Measurements from ENCODE around the gene LYRM4. TPM values are rescaled to one million over a fixed set of nuclear protein-coding genes. Genes with fewer than 3 reads are reported as not detected.

Gene LYRM4
- polyA plus RNA-seq, 2 donors, result 10.3 to 12.8 TPM

DNA sequence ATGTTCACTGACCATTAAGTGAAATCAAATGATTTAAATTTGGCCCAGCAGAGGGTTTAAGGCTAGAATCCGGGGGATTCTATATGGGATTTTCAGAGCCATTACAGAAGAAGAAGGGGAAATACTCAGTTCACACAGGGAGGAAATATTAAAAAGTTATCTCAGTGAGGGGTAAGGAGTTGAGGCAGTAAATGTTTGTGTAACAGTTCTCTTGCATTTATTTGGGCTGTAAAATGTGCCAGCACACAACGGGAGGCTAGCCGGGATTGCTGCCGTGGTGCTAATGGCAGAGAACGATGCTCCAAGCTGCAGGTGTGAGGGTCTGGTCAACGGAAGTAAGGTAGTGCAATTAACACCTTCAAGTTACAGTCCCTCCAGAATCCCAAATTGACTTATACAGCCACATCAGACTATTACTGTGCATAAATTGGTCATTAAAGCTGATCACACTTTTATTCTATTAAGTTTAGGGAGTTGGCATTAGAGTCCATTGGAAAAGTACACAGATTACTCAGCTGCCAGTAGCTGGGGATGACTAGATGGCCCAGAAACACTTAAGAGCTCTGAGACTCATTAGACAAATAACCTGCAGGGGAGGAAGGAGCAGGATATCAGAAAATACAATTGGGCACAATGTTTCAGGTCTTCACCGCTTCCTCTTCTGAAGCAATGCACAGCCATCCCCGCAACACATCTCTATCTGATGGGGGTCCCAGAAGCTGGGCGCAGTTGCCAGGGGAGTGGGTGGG is 144.3 kb downstream of the LYRM4 start:
- Histone ChIP-seq H3K4me1 (ENCODE audit: control insufficient read depth in 2 of 2, insufficient read depth in 2 of 2, low read length in 1 of 2) (peaks cover 5% of the 10 kb centered on the region in 2 donors), H3K27ac (ENCODE audit: low read depth in 2 of 2, low read length in 1 of 2) (no peak overlapping the region), H3K9me3 (ENCODE audit: control insufficient read depth in 2 of 2, insufficient read depth in 1 of 2, low read depth in 1 of 2, low read length in 1 of 2) (no peaks in the 10 kb centered on the region), H3K4me3 (ENCODE audit: low read depth in 1 of 2, low read length in 2 of 2) (no peak overlapping the region), H3K27me3 (ENCODE audit: control insufficient read depth in 1 of 2, insufficient read depth in 2 of 2, low read length in 2 of 2) (no peaks in the 10 kb centered on the region), H3K36me3 (ENCODE audit: control insufficient read depth in 2 of 2, insufficient read depth in 2 of 2, low read length in 1 of 2) (no peaks in the 10 kb centered on the region)
- WGBS, 2 donors, result 93 to 94% methylated on average over 9 of the region's 9 CpGs

DNA sequence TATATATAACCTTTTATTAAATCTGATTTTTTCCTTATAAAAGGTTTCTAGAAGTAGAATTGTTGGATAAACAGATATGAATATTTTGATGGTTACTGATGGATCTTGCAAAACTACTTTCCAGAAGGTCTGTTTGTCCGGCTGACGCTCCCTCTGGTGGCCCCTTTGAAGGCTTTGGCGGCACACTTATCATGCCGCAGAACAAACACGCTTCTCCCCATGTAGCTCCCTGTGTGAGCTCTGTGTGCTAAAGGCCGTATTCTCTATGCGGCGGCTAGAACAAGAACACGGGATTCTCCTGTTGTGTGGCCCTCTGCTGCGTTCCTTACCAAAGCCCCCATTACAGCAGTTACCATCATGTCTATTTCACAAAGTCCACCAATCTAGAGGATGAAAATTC is 145.6 kb downstream of the LYRM4 start:
- Histone ChIP-seq H3K9me3 (ENCODE audit: control insufficient read depth in 2 of 2, insufficient read depth in 1 of 2, low read depth in 1 of 2, low read length in 1 of 2) (no peaks in the 10 kb centered on the region), H3K4me3 (ENCODE audit: low read depth in 1 of 2, low read length in 2 of 2) (no peak overlapping the region), H3K4me1 (ENCODE audit: control insufficient read depth in 2 of 2, insufficient read depth in 2 of 2, low read length in 1 of 2) (peaks cover 5% of the 10 kb centered on the region in 2 donors), H3K27me3 (ENCODE audit: control insufficient read depth in 1 of 2, insufficient read depth in 2 of 2, low read length in 2 of 2) (no peaks in the 10 kb centered on the region), H3K36me3 (ENCODE audit: control insufficient read depth in 2 of 2, insufficient read depth in 2 of 2, low read length in 1 of 2) (no peaks in the 10 kb centered on the region), H3K27ac (ENCODE audit: low read depth in 2 of 2, low read length in 1 of 2) (no peak overlapping the region)
- WGBS, 2 donors, result 80 to 92% methylated on average over 10 of the region's 10 CpGs

DNA sequence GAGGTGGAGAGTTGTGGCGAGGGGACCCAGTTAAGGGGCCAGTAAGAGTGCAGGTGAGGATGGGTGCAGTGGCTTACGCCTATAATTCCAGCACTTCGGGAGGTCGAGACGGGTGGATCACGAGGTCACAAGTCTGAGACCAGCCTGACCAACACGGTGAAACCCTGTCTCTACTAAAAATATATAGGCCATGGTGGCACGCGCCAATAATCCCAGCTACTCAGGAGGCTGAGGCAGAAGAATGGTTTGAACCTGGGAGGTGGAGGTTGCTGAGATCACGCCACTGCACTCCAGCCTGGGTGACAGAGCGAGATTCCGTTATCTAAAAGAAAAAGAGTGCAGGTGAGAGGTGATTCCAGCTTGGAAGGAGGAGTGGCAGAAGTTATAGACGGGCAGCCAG is 147.7 kb downstream of the LYRM4 start:
- no peaks in the 10 kb centered on the region for H3K27me3 ChIP-seq (ENCODE audit: control insufficient read depth in 1 of 2, insufficient read depth in 2 of 2, low read length in 2 of 2)
- no peaks in the 10 kb centered on the region for H3K9me3 ChIP-seq (ENCODE audit: control insufficient read depth in 2 of 2, insufficient read depth in 1 of 2, low read depth in 1 of 2, low read length in 1 of 2)
- 98% methylated on average over 13 of the region's 13 CpGs for WGBS, 2 donors
- H3K36me3 ChIP-seq (ENCODE audit: control insufficient read depth in 2 of 2, insufficient read depth in 2 of 2, low read length in 1 of 2), result no peaks in the 10 kb centered on the region
- H3K4me1 ChIP-seq (ENCODE audit: control insufficient read depth in 2 of 2, insufficient read depth in 2 of 2, low read length in 1 of 2), result peaks cover 5 to 8% of the 10 kb centered on the region in 2 donors
- no peak overlapping the region for H3K4me3 ChIP-seq (ENCODE audit: low read depth in 1 of 2, low read length in 2 of 2)
- no peak overlapping the region for H3K27ac ChIP-seq (ENCODE audit: low read depth in 2 of 2, low read length in 1 of 2)

DNA sequence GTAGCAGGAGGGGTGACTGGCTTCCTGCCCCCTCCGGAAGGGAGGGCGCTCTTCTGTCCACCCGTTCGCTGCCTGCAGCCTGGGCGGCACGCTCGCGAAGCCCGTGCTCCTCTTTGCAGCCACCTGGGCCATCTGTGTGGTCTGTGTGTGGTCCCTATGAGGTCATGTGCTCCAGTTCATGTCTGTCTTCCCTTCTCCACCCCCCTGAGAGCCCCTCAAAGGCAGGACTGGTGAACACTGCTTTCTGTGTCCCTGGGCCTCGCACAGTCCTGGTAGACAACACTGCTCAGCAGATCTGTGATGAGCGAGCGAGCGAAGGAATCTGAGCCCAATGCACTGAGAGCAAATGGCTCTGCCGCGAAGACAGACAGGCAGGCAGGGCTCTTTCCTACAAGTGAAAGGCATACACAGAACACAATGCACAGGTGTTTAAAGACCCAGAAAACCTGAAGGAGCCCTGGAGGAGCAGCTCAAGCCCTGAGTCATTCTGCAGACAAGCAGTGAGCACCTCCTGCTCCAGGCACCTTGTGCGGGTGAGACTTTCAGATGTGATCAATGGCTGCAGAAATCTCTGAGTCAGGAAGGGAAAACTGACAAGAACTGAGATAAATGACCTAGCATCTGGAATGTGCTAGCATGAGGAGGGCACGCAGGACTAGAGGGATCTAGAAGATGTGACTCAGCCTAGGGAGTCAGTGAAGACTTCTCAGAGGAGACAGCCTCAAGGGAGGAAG is 148.5 kb downstream of the LYRM4 start:
- H3K27ac ChIP-seq (ENCODE audit: low read depth in 2 of 2, low read length in 1 of 2), result no peak overlapping the region
- H3K4me1 ChIP-seq (ENCODE audit: control insufficient read depth in 2 of 2, insufficient read depth in 2 of 2, low read length in 1 of 2), result peaks cover 5 to 8% of the 10 kb centered on the region in 2 donors
- no peaks in the 10 kb centered on the region for H3K36me3 ChIP-seq (ENCODE audit: control insufficient read depth in 2 of 2, insufficient read depth in 2 of 2, low read length in 1 of 2)
- no peaks in the 10 kb centered on the region for H3K27me3 ChIP-seq (ENCODE audit: control insufficient read depth in 1 of 2, insufficient read depth in 2 of 2, low read length in 2 of 2)
- 73 to 81% methylated on average over 17 of the region's 17 CpGs for WGBS, 2 donors
- no peak overlapping the region for H3K4me3 ChIP-seq (ENCODE audit: low read depth in 1 of 2, low read length in 2 of 2)
- H3K9me3 ChIP-seq (ENCODE audit: control insufficient read depth in 2 of 2, insufficient read depth in 1 of 2, low read depth in 1 of 2, low read length in 1 of 2), result no peaks in the 10 kb centered on the region

DNA sequence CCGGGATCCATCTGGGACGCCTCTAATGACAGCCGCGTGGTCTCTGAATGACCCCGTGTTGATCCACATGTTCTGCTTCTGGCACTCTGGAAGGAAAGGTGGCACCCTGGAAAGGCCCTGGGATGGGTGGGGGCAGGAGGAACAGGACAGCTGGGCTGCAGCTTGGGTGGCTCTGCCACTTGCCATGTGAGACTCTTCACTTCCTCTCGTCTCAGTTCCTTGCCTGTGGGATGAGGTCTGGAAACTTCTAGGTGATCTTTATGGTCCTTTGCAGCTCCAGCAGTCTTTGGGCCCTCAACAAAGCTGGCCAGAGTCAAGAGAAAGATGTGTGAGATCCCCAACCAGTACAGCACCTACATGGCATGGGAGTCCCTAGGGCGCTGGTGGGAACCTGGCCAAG is 149.1 kb downstream of the LYRM4 start:
- H3K27ac ChIP-seq (ENCODE audit: low read depth in 2 of 2, low read length in 1 of 2), result no peak overlapping the region
- H3K9me3 ChIP-seq (ENCODE audit: control insufficient read depth in 2 of 2, insufficient read depth in 1 of 2, low read depth in 1 of 2, low read length in 1 of 2), result no peaks in the 10 kb centered on the region
- H3K27me3 ChIP-seq (ENCODE audit: control insufficient read depth in 1 of 2, insufficient read depth in 2 of 2, low read length in 2 of 2), result no peaks in the 10 kb centered on the region
- H3K4me1 ChIP-seq (ENCODE audit: control insufficient read depth in 2 of 2, insufficient read depth in 2 of 2, low read length in 1 of 2), result peaks cover 3 to 8% of the 10 kb centered on the region in 2 donors
- H3K36me3 ChIP-seq (ENCODE audit: control insufficient read depth in 2 of 2, insufficient read depth in 2 of 2, low read length in 1 of 2), result no peaks in the 10 kb centered on the region
- 85 to 90% methylated on average over 7 of the region's 7 CpGs for WGBS, 2 donors
- no peak overlapping the region for H3K4me3 ChIP-seq (ENCODE audit: low read depth in 1 of 2, low read length in 2 of 2)

DNA sequence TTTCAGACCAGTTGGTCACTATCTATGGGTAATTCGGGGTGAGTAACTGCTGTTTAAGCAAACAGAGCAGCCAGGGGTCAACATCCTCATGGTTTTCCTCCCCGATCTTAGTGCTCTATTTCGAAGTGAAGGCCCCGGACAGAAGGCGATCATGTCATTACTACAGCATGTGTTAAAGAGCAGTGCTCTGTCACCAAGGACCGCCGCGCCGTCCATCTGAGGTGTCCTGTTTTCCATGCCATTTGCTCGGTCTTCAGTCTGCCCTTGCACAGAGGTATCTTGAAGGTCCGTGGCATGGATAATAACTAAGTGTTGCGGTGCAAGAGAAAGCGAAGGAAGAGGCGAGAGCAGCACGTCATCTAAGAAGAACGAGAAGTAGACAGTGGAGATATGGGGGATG is 150.5 kb downstream of the LYRM4 start:
- no peak overlapping the region for H3K27ac ChIP-seq (ENCODE audit: low read depth in 2 of 2, low read length in 1 of 2)
- 92 to 95% methylated on average over 16 of the region's 16 CpGs for WGBS, 2 donors
- H3K9me3 ChIP-seq (ENCODE audit: control insufficient read depth in 2 of 2, insufficient read depth in 1 of 2, low read depth in 1 of 2, low read length in 1 of 2), result no peaks in the 10 kb centered on the region

DNA sequence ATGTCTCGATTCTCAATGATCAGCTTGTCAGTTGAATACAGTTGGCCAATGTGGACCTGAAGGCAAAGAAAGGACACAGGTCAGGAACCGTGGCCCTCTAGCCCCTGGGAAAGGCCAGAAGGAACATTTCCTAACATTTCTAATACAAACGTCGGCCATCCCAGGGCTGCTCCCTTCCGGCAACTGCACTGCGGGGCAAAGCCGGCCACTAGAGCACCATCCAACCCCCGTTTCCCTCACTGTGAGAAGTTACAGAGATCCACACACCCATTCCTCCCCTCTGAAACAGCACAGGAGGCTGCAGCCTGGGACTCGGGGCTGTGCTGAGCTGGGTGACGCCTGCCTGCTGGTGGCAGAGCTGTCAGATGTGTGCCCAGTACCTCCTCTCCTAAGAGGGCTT is 151.3 kb downstream of the LYRM4 start:
- H3K4me1 ChIP-seq (ENCODE audit: control insufficient read depth in 2 of 2, insufficient read depth in 2 of 2, low read length in 1 of 2), result peaks cover 3 to 8% of the 10 kb centered on the region in 2 donors
- no peak overlapping the region for H3K27ac ChIP-seq (ENCODE audit: low read depth in 2 of 2, low read length in 1 of 2)
- H3K36me3 ChIP-seq (ENCODE audit: control insufficient read depth in 2 of 2, insufficient read depth in 2 of 2, low read length in 1 of 2), result no peaks in the 10 kb centered on the region
- H3K9me3 ChIP-seq (ENCODE audit: control insufficient read depth in 2 of 2, insufficient read depth in 1 of 2, low read depth in 1 of 2, low read length in 1 of 2), result no peaks in the 10 kb centered on the region
- H3K4me3 ChIP-seq (ENCODE audit: low read depth in 1 of 2, low read length in 2 of 2), result no peak overlapping the region
- 93 to 94% methylated on average over 10 of the region's 10 CpGs for WGBS, 2 donors
- no peaks in the 10 kb centered on the region for H3K27me3 ChIP-seq (ENCODE audit: control insufficient read depth in 1 of 2, insufficient read depth in 2 of 2, low read length in 2 of 2)

More for the DNA sequence above, 150.5 kb downstream of the LYRM4 start:
- Histone ChIP-seq H3K4me3 (ENCODE audit: low read depth in 1 of 2, low read length in 2 of 2) (no peak overlapping the region), H3K36me3 (ENCODE audit: control insufficient read depth in 2 of 2, insufficient read depth in 2 of 2, low read length in 1 of 2) (no peaks in the 10 kb centered on the region), H3K27me3 (ENCODE audit: control insufficient read depth in 1 of 2, insufficient read depth in 2 of 2, low read length in 2 of 2) (no peaks in the 10 kb centered on the region), H3K4me1 (ENCODE audit: control insufficient read depth in 2 of 2, insufficient read depth in 2 of 2, low read length in 1 of 2) (peaks cover 3 to 8% of the 10 kb centered on the region in 2 donors)

DNA sequence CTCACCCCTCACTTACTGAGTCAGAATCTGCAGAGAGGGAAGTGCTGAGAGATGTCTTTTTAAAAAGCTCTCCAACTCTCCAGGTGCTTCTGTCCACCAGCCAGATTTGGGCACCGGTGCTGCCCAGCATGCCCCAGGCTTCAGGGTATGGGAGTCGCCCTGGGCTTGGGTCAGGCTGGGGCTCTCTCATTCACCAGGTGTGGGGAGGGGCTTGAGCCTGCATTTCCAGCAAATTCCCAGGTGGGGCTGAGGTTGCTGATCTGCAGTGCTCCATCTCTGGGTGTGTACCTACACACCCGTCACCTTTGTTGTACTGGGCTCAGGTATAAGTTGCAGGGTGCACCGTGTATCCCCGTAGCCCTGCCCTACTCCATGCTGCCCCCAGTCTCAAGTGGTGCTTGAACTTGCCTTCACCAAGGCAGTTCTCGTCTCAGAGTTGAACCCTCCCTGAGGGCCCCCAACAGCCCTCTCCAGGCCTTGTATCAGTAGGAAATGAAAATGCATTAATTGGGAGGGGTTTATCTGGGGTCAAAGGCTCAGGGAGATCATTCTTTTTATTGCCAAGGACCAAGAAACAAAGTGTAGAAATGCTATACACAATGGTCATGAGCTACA is 152.1 kb downstream of the LYRM4 start:
- H3K4me1 ChIP-seq (ENCODE audit: control insufficient read depth in 2 of 2, insufficient read depth in 2 of 2, low read length in 1 of 2), result peaks cover 3 to 8% of the 10 kb centered on the region in 2 donors
- no peaks in the 10 kb centered on the region for H3K27me3 ChIP-seq (ENCODE audit: control insufficient read depth in 1 of 2, insufficient read depth in 2 of 2, low read length in 2 of 2)
- H3K36me3 ChIP-seq (ENCODE audit: control insufficient read depth in 2 of 2, insufficient read depth in 2 of 2, low read length in 1 of 2), result no peaks in the 10 kb centered on the region
- whole genome bisulfite sequencing, 2 donors, result 79 to 81% methylated on average over 6 of the region's 6 CpGs
- no peak overlapping the region for H3K4me3 ChIP-seq (ENCODE audit: low read depth in 1 of 2, low read length in 2 of 2)
- H3K27ac ChIP-seq (ENCODE audit: low read depth in 2 of 2, low read length in 1 of 2), result no peak overlapping the region
- no peaks in the 10 kb centered on the region for H3K9me3 ChIP-seq (ENCODE audit: control insufficient read depth in 2 of 2, insufficient read depth in 1 of 2, low read depth in 1 of 2, low read length in 1 of 2)

DNA sequence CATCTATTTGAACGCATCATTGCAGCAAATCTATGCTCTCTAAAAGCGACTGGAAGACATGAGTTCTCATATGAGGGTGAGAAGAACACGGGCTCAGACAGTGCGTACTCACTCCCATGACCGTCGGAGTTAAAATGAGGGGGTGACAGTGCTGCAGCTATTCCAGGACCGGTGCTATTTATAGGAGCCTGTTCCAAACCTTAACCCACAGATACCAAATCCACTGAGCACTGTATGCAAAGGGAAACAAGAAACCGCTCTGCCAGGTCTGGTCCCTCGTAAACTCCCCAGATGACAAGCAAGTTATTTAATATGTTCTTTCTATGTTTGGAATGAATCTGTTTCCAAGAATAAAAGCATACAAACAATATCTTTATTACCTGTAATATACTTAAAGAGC is 152.7 kb downstream of the LYRM4 start:
- no peak overlapping the region for H3K27ac ChIP-seq (ENCODE audit: low read depth in 2 of 2, low read length in 1 of 2)

More for the DNA sequence above, 152.7 kb downstream of the LYRM4 start:
- Histone ChIP-seq H3K9me3 (ENCODE audit: control insufficient read depth in 2 of 2, insufficient read depth in 1 of 2, low read depth in 1 of 2, low read length in 1 of 2) (no peaks in the 10 kb centered on the region), H3K4me3 (ENCODE audit: low read depth in 1 of 2, low read length in 2 of 2) (no peak overlapping the region), H3K27me3 (ENCODE audit: control insufficient read depth in 1 of 2, insufficient read depth in 2 of 2, low read length in 2 of 2) (no peaks in the 10 kb centered on the region), H3K4me1 (ENCODE audit: control insufficient read depth in 2 of 2, insufficient read depth in 2 of 2, low read length in 1 of 2) (peaks cover 3 to 8% of the 10 kb centered on the region in 2 donors), H3K36me3 (ENCODE audit: control insufficient read depth in 2 of 2, insufficient read depth in 2 of 2, low read length in 1 of 2) (no peaks in the 10 kb centered on the region)
- WGBS, 2 donors, result 79 to 91% methylated on average over 9 of the region's 9 CpGs

Measured in esophagus (tissue), 2 donors.